CD4-positive, CD25-positive, alpha-beta regulatory T cell (primary cell): ENCODE data around the gene IMMP2L. TPM values are rescaled to one million over a fixed set of nuclear protein-coding genes. Genes with fewer than 3 reads are reported as not detected.

Experiments used
- ATAC-seq, 2 donors: fragments of 150-1000 bp; cut with Tn5 transposase; one replicate each; pipeline ENCODE4 v1.10.0; 2021; ENCODE audit warnings: low read depth in 2 of 2, moderate number of reproducible peaks in 2 of 2, moderate library complexity in 1 of 2
- DNase-seq, 3 donors: peaks; one replicate each; pipeline versions ENCODE4 v3.0.0 to v3.0.0-alpha.2; 2012 to 2022; ENCODE audit warnings: mixed read lengths in 1 of 3
- H3K27ac ChIP-seq: one replicate; pipeline ENCODE4 v1.7.0; 2013; ENCODE audit warnings: mild to moderate bottlenecking, low read length; ENCODE audit not compliant: insufficient read depth, poor library complexity, severe bottlenecking
- H3K27me3 ChIP-seq: one replicate; pipeline ENCODE4 v1.7.0; 2013; ENCODE audit warnings: low read length; ENCODE audit not compliant: control insufficient read depth, insufficient read depth
- H3K36me3 ChIP-seq: one replicate; pipeline ENCODE4 v1.7.0; 2013; ENCODE audit warnings: mild to moderate bottlenecking, low read length, moderate library complexity; ENCODE audit not compliant: control insufficient read depth, insufficient read depth
- H3K4me1 ChIP-seq: 2 replicates; pipeline ENCODE4 v1.7.0; 2013; ENCODE audit warnings: mild to moderate bottlenecking, low read length; ENCODE audit not compliant: insufficient read depth, control insufficient read depth, poor library complexity, severe bottlenecking
- H3K4me3 ChIP-seq: one replicate; pipeline ENCODE4 v1.7.0; 2013; ENCODE audit warnings: low read depth, mild to moderate bottlenecking, low read length, moderate library complexity
- H3K9me3 ChIP-seq, 2 experiments: 1 replicate in 1 of 2; 2 replicates in 1 of 2; pipeline ENCODE4 v1.7.0; 2013; ENCODE audit warnings: low read length in 2 of 2, mild to moderate bottlenecking in 1 of 2, moderate library complexity in 1 of 2; ENCODE audit not compliant: control insufficient read depth in 2 of 2
- H3K27ac Mint-ChIP-seq, 3 donors: one replicate each; pipeline ENCODE4 v1.8.0; 2020 to 2022; ENCODE audit warnings: mild to moderate bottlenecking in 3 of 3, mixed read lengths in 3 of 3, moderate library complexity in 2 of 3
- H3K27me3 Mint-ChIP-seq: one replicate; pipeline ENCODE4 v1.8.0; 2022; ENCODE audit warnings: mild to moderate bottlenecking, mixed read lengths
- H3K36me3 Mint-ChIP-seq: one replicate; pipeline ENCODE4 v1.8.0; 2020; ENCODE audit warnings: mixed read lengths
- H3K4me1 Mint-ChIP-seq, 4 donors: one replicate each; pipeline ENCODE4 v1.8.0; 2020 to 2022; ENCODE audit warnings: mixed read lengths in 4 of 4, mild to moderate bottlenecking in 1 of 4
- H3K4me3 Mint-ChIP-seq, 4 donors: one replicate each; pipeline ENCODE4 v1.8.0; 2020 to 2022; ENCODE audit warnings: mild to moderate bottlenecking in 4 of 4, mixed read lengths in 4 of 4, moderate library complexity in 3 of 4
- H3K9me3 Mint-ChIP-seq, 7 donors: one replicate each; pipeline ENCODE4 v1.8.0; 2020 to 2022; ENCODE audit warnings: mixed read lengths in 7 of 7, mild to moderate bottlenecking in 3 of 7, moderate library complexity in 2 of 7
- polyA plus RNA-seq, 4 donors: library from polyadenylated mRNA; unstranded; fragments of 300-500 nt; fragmentation: Illumina TruSeq; gene quantifications; one replicate each; pipeline ENCODE4 v1.2.3, GENCODE V29; 2021
- total RNA-seq: library from RNA; stranded (reverse); gene quantifications from one replicate; pipeline ENCODE4 v1.2.3, GENCODE V29; 2022

Gene IMMP2L
- total and polyA plus RNA-seq, 5 donors from 2014 or later: 8.9 to 23.8 (median 17.1) TPM

DNA sequence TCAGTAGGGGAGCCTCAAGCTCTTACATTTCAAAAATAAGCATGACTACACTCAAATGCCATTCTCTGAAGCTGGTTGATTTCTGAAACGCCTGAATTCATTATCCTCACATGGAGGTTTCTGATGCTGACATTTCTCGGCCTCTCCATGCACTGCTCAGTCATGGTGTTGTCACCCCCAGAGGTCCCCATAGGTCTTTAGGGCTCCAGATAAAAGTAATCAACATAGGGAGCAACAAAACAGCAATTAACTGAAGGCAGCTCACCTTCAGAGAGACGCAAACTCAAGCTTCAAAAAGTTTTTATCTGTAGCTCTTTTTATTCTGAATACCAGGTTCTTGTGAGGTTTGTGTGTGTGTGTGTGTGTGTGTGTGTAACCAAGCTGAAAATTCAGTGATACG lies 694.5 kb downstream of the IMMP2L start:
- no peak overlapping the region for H3K4me3 Mint-ChIP-seq

DNA sequence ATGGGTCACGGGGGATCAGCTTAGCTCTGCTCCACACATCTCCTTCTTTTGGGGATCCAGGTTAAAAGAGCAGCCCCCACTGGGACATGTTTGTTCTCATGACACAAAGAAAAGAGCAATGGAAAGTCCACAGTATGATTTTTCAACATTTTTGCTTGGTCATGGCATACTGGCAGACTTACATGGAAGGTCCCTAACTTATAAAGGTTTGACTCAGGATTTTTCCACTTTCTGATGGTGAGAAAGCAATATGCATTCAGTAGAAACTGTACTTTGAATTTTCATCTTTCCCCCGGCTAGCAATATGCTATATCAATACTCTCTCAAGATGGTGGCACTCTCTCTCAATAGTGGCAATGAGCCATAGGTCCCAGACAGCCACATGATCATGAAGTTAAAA lies 699.0 kb downstream of the IMMP2L start:
- Histone ChIP-seq H3K27me3 (no peaks in the 10 kb centered on the region), H3K9me3 (no peaks in the 10 kb centered on the region), H3K36me3 (no peaks in the 10 kb centered on the region), H3K27ac (no peak overlapping the region), H3K4me3 (no peak overlapping the region), H3K4me1 (no peaks in the 10 kb centered on the region)
- Mint-ChIP-seq H3K4me1 (peaks cover 0 to 2% (median 0%) of the 10 kb centered on the region in 4 donors), H3K27ac (no peak overlapping the region), H3K9me3 (peaks cover 0 to 3% (median 0%) of the 10 kb centered on the region in 7 donors), H3K4me3 (no peak overlapping the region), H3K36me3 (no peaks in the 10 kb centered on the region), H3K27me3 (peaks cover 4% of the 10 kb centered on the region)
- DNase-seq (no peak), ATAC-seq (no peak)

More for the DNA sequence above, 694.5 kb downstream of the IMMP2L start:
- Mint-ChIP-seq H3K36me3 (no peaks in the 10 kb centered on the region), H3K4me1 (peaks cover 0 to 2% (median 0%) of the 10 kb centered on the region in 4 donors), H3K27ac (no peak overlapping the region), H3K27me3 (no peaks in the 10 kb centered on the region), H3K9me3 (peaks cover 0 to 3% (median 0%) of the 10 kb centered on the region in 7 donors)
- DNase-seq: no peak
- Histone ChIP-seq H3K27me3 (no peaks in the 10 kb centered on the region), H3K4me1 (no peaks in the 10 kb centered on the region), H3K9me3 (no peaks in the 10 kb centered on the region), H3K36me3 (no peaks in the 10 kb centered on the region), H3K27ac (no peak overlapping the region), H3K4me3 (no peak overlapping the region)
- no peak for ATAC-seq

DNA sequence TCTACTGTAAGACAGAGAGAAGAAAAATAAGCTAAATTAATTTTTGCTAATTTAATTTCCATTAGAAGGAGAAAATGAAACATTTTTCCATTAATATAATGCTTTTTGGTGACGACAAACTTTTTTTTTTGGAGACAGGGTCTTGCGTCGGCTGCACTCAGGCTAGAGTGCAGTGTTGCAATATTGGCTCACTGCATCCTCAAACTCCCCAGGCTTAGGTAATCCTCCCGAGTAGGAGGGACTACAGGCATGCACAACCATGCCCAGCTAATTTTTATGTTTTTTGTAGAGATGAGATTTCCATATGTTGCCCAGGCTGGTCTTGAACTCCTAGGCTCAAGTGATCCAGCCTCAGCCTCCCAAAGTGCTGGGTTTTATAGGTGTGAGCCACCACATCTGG lies 701.1 kb downstream of the IMMP2L start:
- Histone ChIP-seq H3K9me3 (no peaks in the 10 kb centered on the region), H3K4me3 (no peak overlapping the region), H3K27me3 (no peaks in the 10 kb centered on the region), H3K36me3 (no peaks in the 10 kb centered on the region), H3K27ac (no peak overlapping the region), H3K4me1 (no peaks in the 10 kb centered on the region)
- no peak overlapping the region for H3K27ac Mint-ChIP-seq
- peaks cover 0 to 2% (median 0%) of the 10 kb centered on the region in 4 donors for H3K4me1 Mint-ChIP-seq
- peaks cover 0 to 3% (median 0%) of the 10 kb centered on the region in 7 donors for H3K9me3 Mint-ChIP-seq
- H3K4me3 Mint-ChIP-seq: no peak overlapping the region
- no peaks in the 10 kb centered on the region for H3K36me3 Mint-ChIP-seq
- peaks cover 4% of the 10 kb centered on the region for H3K27me3 Mint-ChIP-seq
- DNase-seq (no peak), ATAC-seq (no peak)

DNA sequence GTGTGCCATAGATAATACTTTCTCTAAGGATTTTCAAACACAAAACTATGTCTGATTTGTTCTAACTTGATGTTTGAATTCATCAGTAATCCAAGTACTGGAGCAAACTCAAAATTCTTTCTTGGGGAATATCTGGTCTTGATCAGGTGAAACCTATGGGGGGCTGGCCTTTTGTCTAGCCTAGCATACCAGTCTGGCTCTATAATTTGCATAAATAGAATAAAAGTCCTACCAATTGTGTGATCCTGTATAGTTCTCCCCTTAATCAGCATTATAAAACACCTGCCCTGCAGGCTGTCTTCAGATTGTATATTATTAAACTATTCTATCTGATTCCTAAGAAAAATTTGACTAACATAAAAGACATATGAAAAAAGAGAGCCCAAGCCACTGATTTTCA lies 705.2 kb downstream of the IMMP2L start:
- Mint-ChIP-seq H3K27ac (peak overlapping the region in 1 of 3 donors; percentile 35), H3K4me1 (no peaks in the 10 kb centered on the region), H3K4me3 (no peak overlapping the region), H3K27me3 (peaks cover 4% of the 10 kb centered on the region), H3K9me3 (no peaks in the 10 kb centered on the region), H3K36me3 (no peaks in the 10 kb centered on the region)
- H3K27me3 ChIP-seq: no peaks in the 10 kb centered on the region
- H3K27ac ChIP-seq: no peak overlapping the region
- H3K9me3 ChIP-seq: no peaks in the 10 kb centered on the region
- H3K4me3 ChIP-seq: no peak overlapping the region
- no peak for ATAC-seq
- no peaks in the 10 kb centered on the region for H3K4me1 ChIP-seq
- no peaks in the 10 kb centered on the region for H3K36me3 ChIP-seq
- DNase-seq: no peak

DNA sequence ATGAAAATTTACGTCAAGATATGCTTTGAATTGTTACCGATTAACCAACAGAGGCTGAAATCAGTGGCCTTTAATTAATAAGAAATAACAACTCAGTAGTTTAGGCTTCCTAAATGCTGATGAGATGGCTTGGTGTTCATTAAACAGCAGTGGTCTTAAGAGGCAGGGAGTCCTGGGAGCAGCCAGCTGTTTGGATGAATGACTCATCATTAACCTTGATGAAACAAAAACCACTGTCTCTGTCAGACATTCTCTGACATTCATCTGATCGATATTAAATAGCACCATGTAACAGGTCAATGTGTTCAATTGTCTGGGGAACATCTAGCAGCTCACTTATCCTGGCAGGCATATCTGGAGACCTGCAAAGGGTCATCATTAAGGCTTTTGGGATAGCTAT lies 705.6 kb downstream of the IMMP2L start:
- H3K27ac ChIP-seq: no peak overlapping the region

DNA sequence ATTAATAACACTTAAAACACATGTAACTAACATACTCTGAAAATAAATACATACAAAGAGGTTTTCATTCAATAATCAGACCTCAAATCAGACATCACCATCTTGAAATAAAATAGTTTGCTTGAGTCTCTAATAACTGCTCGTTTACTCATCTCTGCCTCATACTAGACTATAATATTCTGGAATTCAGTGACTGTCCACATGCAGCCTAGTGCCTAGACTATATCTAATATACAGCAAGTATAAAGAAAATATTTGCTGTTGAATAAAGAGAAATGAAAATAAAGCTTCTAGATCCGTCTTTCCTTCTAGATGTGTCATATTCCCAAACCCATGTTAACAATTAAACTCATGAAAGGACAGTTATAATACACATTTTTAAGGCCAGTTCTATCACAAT lies 707.6 kb downstream of the IMMP2L start:
- H3K27me3 Mint-ChIP-seq: peaks cover 4% of the 10 kb centered on the region
- DNase-seq (no peak), ATAC-seq (no peak)
- H3K4me1 Mint-ChIP-seq: no peaks in the 10 kb centered on the region
- H3K4me3 Mint-ChIP-seq: no peak overlapping the region
- H3K27ac Mint-ChIP-seq: no peak overlapping the region
- Histone ChIP-seq H3K4me1 (no peaks in the 10 kb centered on the region), H3K27me3 (no peaks in the 10 kb centered on the region), H3K36me3 (no peaks in the 10 kb centered on the region), H3K4me3 (no peak overlapping the region), H3K27ac (no peak overlapping the region), H3K9me3 (no peaks in the 10 kb centered on the region)
- no peaks in the 10 kb centered on the region for H3K36me3 Mint-ChIP-seq
- no peaks in the 10 kb centered on the region for H3K9me3 Mint-ChIP-seq

More for the DNA sequence above, 705.6 kb downstream of the IMMP2L start:
- Mint-ChIP-seq H3K4me1 (no peaks in the 10 kb centered on the region), H3K4me3 (no peak overlapping the region), H3K9me3 (no peaks in the 10 kb centered on the region), H3K36me3 (no peaks in the 10 kb centered on the region), H3K27me3 (peaks cover 4% of the 10 kb centered on the region), H3K27ac (peak overlapping the region in 1 of 3 donors; percentile 35)
- ATAC-seq (no peak), DNase-seq (no peak)
- H3K36me3 ChIP-seq: no peaks in the 10 kb centered on the region
- no peaks in the 10 kb centered on the region for H3K9me3 ChIP-seq
- no peaks in the 10 kb centered on the region for H3K4me1 ChIP-seq
- no peak overlapping the region for H3K4me3 ChIP-seq
- H3K27me3 ChIP-seq: no peaks in the 10 kb centered on the region

DNA sequence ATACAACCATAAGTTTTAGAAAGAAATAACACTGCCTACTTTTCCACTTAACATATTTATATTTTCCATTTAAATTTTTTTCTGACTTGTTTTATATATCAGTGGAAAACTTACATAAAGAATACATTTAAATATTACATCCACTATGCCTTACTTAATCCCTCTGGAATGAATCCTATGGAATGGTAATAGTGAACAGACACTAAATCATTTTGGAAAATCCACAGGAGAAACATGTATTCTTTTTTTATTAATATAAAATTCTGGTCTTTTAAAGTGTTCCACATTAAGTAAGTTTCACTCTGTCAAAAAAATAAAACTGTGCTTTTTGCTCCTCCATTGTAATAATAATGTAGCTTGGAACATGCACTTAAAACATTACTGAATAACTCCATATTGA lies 708.1 kb downstream of the IMMP2L start:
- Mint-ChIP-seq H3K27me3 (peaks cover 4% of the 10 kb centered on the region), H3K9me3 (no peaks in the 10 kb centered on the region)
- no peak for ATAC-seq

DNA sequence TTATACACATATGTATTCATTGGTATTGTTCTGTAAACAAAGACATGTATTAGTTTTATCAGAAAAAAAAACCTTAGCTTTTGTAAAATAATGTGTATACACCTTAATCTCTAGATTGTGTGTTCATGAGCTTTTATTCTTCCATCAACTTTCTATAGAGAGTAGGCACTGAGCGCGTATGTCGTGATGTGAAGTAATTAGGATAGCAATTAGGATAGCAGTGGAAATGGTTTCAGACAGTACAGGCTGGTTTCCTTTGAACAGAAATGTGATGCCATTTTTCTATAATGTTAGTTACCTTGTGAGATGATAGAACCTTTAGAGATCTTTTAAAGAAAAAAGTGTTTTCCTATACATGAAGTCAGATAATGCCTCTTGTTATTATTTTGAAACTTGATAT lies 709.0 kb downstream of the IMMP2L start:
- Histone ChIP-seq H3K4me1 (no peaks in the 10 kb centered on the region), H3K9me3 (no peaks in the 10 kb centered on the region), H3K36me3 (no peaks in the 10 kb centered on the region), H3K27me3 (no peaks in the 10 kb centered on the region), H3K27ac (no peak overlapping the region), H3K4me3 (no peak overlapping the region)
- Mint-ChIP-seq H3K4me1 (no peaks in the 10 kb centered on the region), H3K9me3 (no peaks in the 10 kb centered on the region), H3K36me3 (no peaks in the 10 kb centered on the region), H3K4me3 (no peak overlapping the region), H3K27ac (no peak overlapping the region), H3K27me3 (no peaks in the 10 kb centered on the region)
- ATAC-seq (no peak), DNase-seq (no peak)

More for the DNA sequence above, 708.1 kb downstream of the IMMP2L start:
- Histone ChIP-seq H3K36me3 (no peaks in the 10 kb centered on the region), H3K27ac (no peak overlapping the region), H3K27me3 (no peaks in the 10 kb centered on the region), H3K4me1 (no peaks in the 10 kb centered on the region), H3K4me3 (no peak overlapping the region), H3K9me3 (no peaks in the 10 kb centered on the region)
- no peaks in the 10 kb centered on the region for H3K4me1 Mint-ChIP-seq
- H3K4me3 Mint-ChIP-seq: no peak overlapping the region
- no peak overlapping the region for H3K27ac Mint-ChIP-seq
- no peaks in the 10 kb centered on the region for H3K36me3 Mint-ChIP-seq
- DNase-seq: no peak
